HG02870 (cell line): ENCODE data around the gene TCF15.

ENCODE experiments used
- ATAC-seq: cut with Tn5 transposase; IDR thresholded peaks from one replicate; pipeline ENCODE4 v1.9.1; 2021; ENCODE audit warnings: mild to moderate bottlenecking, moderate library complexity; ENCODE audit not compliant: unreplicated experiment

TCF15 gene

GRCh38 chr20:615514-615913 is 5.4 kb upstream of the TCF15 start:
- ATAC-seq: no peak

GRCh38 chr20:611843-612185 is 1.7 kb upstream of the TCF15 start:
- no peak for ATAC-seq

GRCh38 chr20:611047-611842 is 1.1 kb upstream of the TCF15 start:
- no peak for ATAC-seq

GRCh38 chr20:609371-609964 is 641 bp downstream of the TCF15 start:
- ATAC-seq: no peak

- ATAC-seq: no peak
Observed at GRCh38 chr20:608970-609369, 1.1 kb downstream of the TCF15 start.

GRCh38 chr20:607476-607875 is 2.6 kb downstream of the TCF15 start:
- no peak for ATAC-seq

- no peak for ATAC-seq
Observed at GRCh38 chr20:605237-605636, 4.9 kb downstream of the TCF15 start.

- no peak for ATAC-seq
Observed at GRCh38 chr20:603116-603640, 6.9 kb downstream of the TCF15 start.

- no peak for ATAC-seq
Observed at GRCh38 chr20:602111-602970, 7.8 kb downstream of the TCF15 start.

- no peak for ATAC-seq
Observed at GRCh38 chr20:600736-601135, 9.4 kb downstream of the TCF15 start.

GRCh38 chr20:600141-600540 is 10.0 kb downstream of the TCF15 start:
- ATAC-seq: no peak

GRCh38 chr20:598133-598850 is 11.8 kb downstream of the TCF15 start:
- no peak for ATAC-seq

GRCh38 chr20:597560-597959 is 12.5 kb downstream of the TCF15 start:
- no peak for ATAC-seq

GRCh38 chr20:595330-596308 is 14.5 kb downstream of the TCF15 start:
- no peak for ATAC-seq

- no peak for ATAC-seq
Observed at GRCh38 chr20:592506-592905, 17.6 kb downstream of the TCF15 start.

- ATAC-seq: no peak
Observed at GRCh38 chr20:591941-592340, 18.2 kb downstream of the TCF15 start.

- ATAC-seq: peak; percentile 75
Observed at GRCh38 chr20:588932-589672, 21.0 kb downstream of the TCF15 start.

GRCh38 chr20:588476-588875 is 21.6 kb downstream of the TCF15 start:
- no peak for ATAC-seq

- no peak for ATAC-seq
Observed at GRCh38 chr20:584971-585301, 25.2 kb downstream of the TCF15 start.
